Right atrium auricular region (tissue), 2 donors: ENCODE results near the gene SAPCD2. TPM values are rescaled to one million over a fixed set of nuclear protein-coding genes. Genes with fewer than 3 reads are reported as not detected.

Experiments used
- DNase-seq: peaks from one replicate; pipeline ENCODE4 v3.0.0-alpha.2; 2019; ENCODE audit warnings: low spot score
- H3K27ac ChIP-seq, 2 donors: fragments of 200-600 bp; sonication (generic); 1 replicate in 1 of 2; 2 replicates in 1 of 2; pipeline ENCODE4 v1.5.1; 2016 to 2019
- H3K27me3 ChIP-seq, 2 donors: fragments of 200-600 bp; sonication (generic); one replicate each; pipeline versions ENCODE4 v1.5.1 to v1.6.0; 2017 to 2019
- H3K36me3 ChIP-seq: fragments of 200-600 bp; sonication (generic); one replicate; pipeline ENCODE4 v1.5.1; 2016
- H3K4me1 ChIP-seq, 2 donors: fragments of 200-600 bp; sonication (generic); one replicate each; pipeline versions ENCODE4 v1.5.1 to v1.6.0; 2017 to 2019
- H3K4me3 ChIP-seq, 2 donors: fragments of 200-600 bp; sonication (generic); 1 replicate in 1 of 2; 2 replicates in 1 of 2; pipeline ENCODE4 v1.5.1; 2017 to 2019; ENCODE audit warnings: mild to moderate bottlenecking in 1 of 2, moderate library complexity in 1 of 2
- H3K9me3 ChIP-seq, 2 donors: fragments of 200-600 bp; sonication (generic); one replicate each; pipeline ENCODE4 v1.5.1; 2019
- CTCF ChIP-seq, 2 donors: fragments of 200-600 bp; sonication (generic); IDR thresholded peaks; one replicate each; pipeline ENCODE4 v1.5.1; 2019; ENCODE audit warnings: antibody characterized with exemption in 2 of 2
- total RNA-seq, 2 donors: library from RNA; depleted of rRNA; stranded (reverse); fragments of >200 nt; gene quantifications; one replicate each; pipeline ENCODE4 v1.1.0, GENCODE V29; 2016

SAPCD2 gene
- total RNA-seq, 2 donors from 2014 or later: 0.12 to 0.63 TPM

GRCh38 chr9:137017071-137017470 is 53.3 kb downstream of the SAPCD2 start:
- no peak for DNase-seq
- peaks cover 34% of the 10 kb centered on the region for H3K36me3 ChIP-seq

GRCh38 chr9:137016436-137016835 is 53.9 kb downstream of the SAPCD2 start:
- no peak for TF ChIP-seq CTCF (IDR thresholded peaks at IDR 0.05)
- no peak for DNase-seq
- no peaks in the 10 kb centered on the region for H3K27me3 ChIP-seq
- no peaks in the 10 kb centered on the region for H3K9me3 ChIP-seq
- H3K4me1 ChIP-seq: no peaks in the 10 kb centered on the region
- no peak overlapping the region for H3K4me3 ChIP-seq
- peaks cover 40% of the 10 kb centered on the region for H3K36me3 ChIP-seq
- no peak overlapping the region for H3K27ac ChIP-seq

More at GRCh38 chr9:137017071-137017470, 53.3 kb downstream of the SAPCD2 start:
- Histone ChIP-seq H3K9me3 (no peaks in the 10 kb centered on the region), H3K27ac (no peak overlapping the region), H3K27me3 (no peaks in the 10 kb centered on the region), H3K4me1 (no peaks in the 10 kb centered on the region), H3K4me3 (no peak overlapping the region)
- TF ChIP-seq CTCF (IDR thresholded peaks at IDR 0.05): no peak

GRCh38 chr9:137015976-137016375 is 54.4 kb downstream of the SAPCD2 start:
- Histone ChIP-seq H3K4me1 (no peaks in the 10 kb centered on the region), H3K4me3 (no peak overlapping the region), H3K9me3 (no peaks in the 10 kb centered on the region), H3K27ac (no peak overlapping the region), H3K36me3 (peaks cover 45% of the 10 kb centered on the region), H3K27me3 (no peaks in the 10 kb centered on the region)
- DNase-seq: no peak
- no peak for TF ChIP-seq CTCF (IDR thresholded peaks at IDR 0.05)

GRCh38 chr9:137015540-137015930 is 54.8 kb downstream of the SAPCD2 start:
- DNase-seq: no peak
- H3K27me3 ChIP-seq: no peaks in the 10 kb centered on the region
- H3K9me3 ChIP-seq: no peaks in the 10 kb centered on the region
- no peak for TF ChIP-seq CTCF (IDR thresholded peaks at IDR 0.05)
- H3K27ac ChIP-seq: no peak overlapping the region
- H3K4me3 ChIP-seq: no peak overlapping the region
- no peaks in the 10 kb centered on the region for H3K4me1 ChIP-seq
- peaks cover 45% of the 10 kb centered on the region for H3K36me3 ChIP-seq

GRCh38 chr9:137014776-137015539 is 55.4 kb downstream of the SAPCD2 start:
- Histone ChIP-seq H3K27ac (no peak overlapping the region), H3K9me3 (no peaks in the 10 kb centered on the region), H3K4me3 (no peak overlapping the region), H3K36me3 (peaks cover 47% of the 10 kb centered on the region), H3K4me1 (no peaks in the 10 kb centered on the region), H3K27me3 (no peaks in the 10 kb centered on the region)
- TF ChIP-seq CTCF (IDR thresholded peaks at IDR 0.05): no peak
- DNase-seq: no peak

- H3K27ac ChIP-seq: no peak overlapping the region
- no peak for TF ChIP-seq CTCF (IDR thresholded peaks at IDR 0.05)
- no peaks in the 10 kb centered on the region for H3K4me1 ChIP-seq
- no peaks in the 10 kb centered on the region for H3K27me3 ChIP-seq
- H3K36me3 ChIP-seq: peaks cover 55% of the 10 kb centered on the region
- H3K4me3 ChIP-seq: no peak overlapping the region
- DNase-seq: no peak
- no peaks in the 10 kb centered on the region for H3K9me3 ChIP-seq
These were observed 56.2 kb downstream of the SAPCD2 start for GRCh38 chr9:137014166-137014565.
